Prostate gland (tissue), 2 donors: ENCODE measurements around the gene IL16.

Experiments
- CTCF ChIP-seq, 4 experiments: fragments of 200-600 bp in 2 of 4; fragments of 450-650 bp in 2 of 4; sonication (generic) in 2 of 4; IDR thresholded peaks; 1 replicate in 3 of 4; 2 replicates in 1 of 4; pipeline ENCODE4 v1.5.1; 2016 to 2019; ENCODE audit warnings: antibody characterized with exemption in 4 of 4, mild to moderate bottlenecking in 2 of 4, moderate library complexity in 2 of 4
- POLR2A ChIP-seq: fragments of 450-650 bp; IDR thresholded peaks from one replicate; pipeline ENCODE4 v1.6.1; 2016; ENCODE audit warnings: antibody characterized with exemption, mild to moderate bottlenecking
- POLR2AphosphoS5 ChIP-seq: sonication (generic); formaldehyde crosslinking; IDR thresholded peaks from one replicate; pipeline ENCODE4 v1.6.1; 2017; ENCODE audit warnings: antibody characterized with exemption

- TF ChIP-seq CTCF (IDR thresholded peaks at IDR 0.05) (no peak), POLR2A (no peak), POLR2AphosphoS5 (no peak)
These were observed 18.3 kb upstream of the IL16 start for GRCh38 chr15:81178365-81178764.
